Prostate gland (tissue), 2 donors: ENCODE measurements around the gene TSSK6. TPM values are rescaled to one million over a fixed set of nuclear protein-coding genes. Genes with fewer than 3 reads are reported as not detected.

Experiments
- DNase-seq: peaks from one replicate; pipeline ENCODE4 v3.0.0-alpha.2; 2019; ENCODE audit warnings: low spot score
- H3K27ac ChIP-seq, 2 donors: fragments of 200-600 bp; sonication (generic); 2 replicates each; pipeline ENCODE4 v1.5.1; 2017 to 2019
- H3K27me3 ChIP-seq: fragments of 200-600 bp; sonication (generic); replicated peaks from 2 replicates; pipeline ENCODE4 v1.5.1; 2019; ENCODE audit not compliant: insufficient read depth
- H3K36me3 ChIP-seq, 2 donors: fragments of 200-600 bp; sonication (generic); 1 replicate in 1 of 2; 2 replicates in 1 of 2; pipeline versions ENCODE4 v1.5.1 to v1.8.1; 2017 to 2019
- H3K4me1 ChIP-seq: fragments of 200-600 bp; sonication (generic); replicated peaks from 2 replicates; pipeline ENCODE4 v1.5.1; 2019
- H3K4me3 ChIP-seq, 2 donors: fragments of 200-600 bp; sonication (generic); 2 replicates each; pipeline ENCODE4 v1.5.1; 2017 to 2019
- H3K9me3 ChIP-seq: fragments of 200-600 bp; sonication (generic); 2 replicates; pipeline ENCODE4 v1.5.1; 2017
- CTCF ChIP-seq, 4 experiments: fragments of 200-600 bp in 2 of 4; fragments of 450-650 bp in 2 of 4; sonication (generic) in 2 of 4; IDR thresholded peaks; 1 replicate in 3 of 4; 2 replicates in 1 of 4; pipeline ENCODE4 v1.5.1; 2016 to 2019; ENCODE audit warnings: antibody characterized with exemption in 4 of 4, mild to moderate bottlenecking in 2 of 4, moderate library complexity in 2 of 4
- POLR2A ChIP-seq: fragments of 450-650 bp; IDR thresholded peaks from one replicate; pipeline ENCODE4 v1.6.1; 2016; ENCODE audit warnings: antibody characterized with exemption, mild to moderate bottlenecking
- POLR2AphosphoS5 ChIP-seq: sonication (generic); formaldehyde crosslinking; IDR thresholded peaks from one replicate; pipeline ENCODE4 v1.6.1; 2017; ENCODE audit warnings: antibody characterized with exemption
- WGBS: methylation state at CpG from one replicate; pipeline ENCODE4 v1.1.5; 2018; 5-methylcytosine and 5-hydroxymethylcytosine counted together
- intact Hi-C: fragments of 100-400 bp; cut with DNase I; formaldehyde crosslinking; loops from one replicate; pipeline ENCODE4 v1.14.2; 2022
- total RNA-seq, 2 donors: library from RNA; depleted of rRNA; stranded (reverse); fragments of >200 nt; gene quantifications; one replicate each; pipeline ENCODE4 v1.1.0, GENCODE V29; 2016

TSSK6 gene
- total RNA-seq, 2 donors from 2014 or later = 7.3 to 22.3 TPM

GRCh38 chr19:19527674-19528625, 12.6 kb upstream of the TSSK6 start:
- no peak for DNase-seq
- no peak overlapping the region for H3K27ac ChIP-seq
- no peak overlapping the region for H3K4me3 ChIP-seq
- TF ChIP-seq POLR2A (no peak), CTCF (IDR thresholded peaks at IDR 0.05) (no peak), POLR2AphosphoS5 (no peak)
- intact Hi-C loops = no loop called here
- H3K9me3 ChIP-seq = no peaks in the 10 kb centered on the region
- 89% methylated on average over 26 of the region's 27 CpGs for WGBS
- no peaks in the 10 kb centered on the region for H3K27me3 ChIP-seq
- H3K4me1 ChIP-seq = no peaks in the 10 kb centered on the region
- no peaks in the 10 kb centered on the region for H3K36me3 ChIP-seq

GRCh38 chr19:19527371-19527656, 12.0 kb upstream of the TSSK6 start:
- Histone ChIP-seq H3K4me3 (no peak overlapping the region), H3K27me3 (no peaks in the 10 kb centered on the region), H3K27ac (no peak overlapping the region), H3K9me3 (no peaks in the 10 kb centered on the region), H3K4me1 (no peaks in the 10 kb centered on the region), H3K36me3 (no peaks in the 10 kb centered on the region)
- DNase-seq = no peak
- TF ChIP-seq POLR2A (no peak), POLR2AphosphoS5 (no peak), CTCF (IDR thresholded peaks at IDR 0.05) (no peak)
- WGBS = 95% methylated on average over 8 of the region's 9 CpGs
- intact Hi-C loops = no loop called here

- no peak overlapping the region for H3K4me3 ChIP-seq
- no peaks in the 10 kb centered on the region for H3K9me3 ChIP-seq
- TF ChIP-seq POLR2A = no peak
- TF ChIP-seq CTCF (IDR thresholded peaks at IDR 0.05) = no peak
- TF ChIP-seq POLR2AphosphoS5 = no peak
- no peaks in the 10 kb centered on the region for H3K4me1 ChIP-seq
- intact Hi-C loops = no loop called here
- no peak for DNase-seq
- no peak overlapping the region for H3K27ac ChIP-seq
- WGBS = 81% methylated on average over 25 of the region's 28 CpGs
- no peaks in the 10 kb centered on the region for H3K27me3 ChIP-seq
- H3K36me3 ChIP-seq = no peaks in the 10 kb centered on the region
Observed at GRCh38 chr19:19526581-19527370, 11.4 kb upstream of the TSSK6 start.

GRCh38 chr19:19525611-19526380, 10.4 kb upstream of the TSSK6 start:
- no peak for DNase-seq
- H3K27ac ChIP-seq = no peak overlapping the region
- intact Hi-C loops = no loop called here

More at GRCh38 chr19:19525611-19526380, 10.4 kb upstream of the TSSK6 start:
- TF ChIP-seq CTCF (IDR thresholded peaks at IDR 0.05) = no peak
- no peak for TF ChIP-seq POLR2A
- no peak for TF ChIP-seq POLR2AphosphoS5
- no peaks in the 10 kb centered on the region for H3K4me1 ChIP-seq
- WGBS = 80% methylated on average over 21 of the region's 23 CpGs
- H3K27me3 ChIP-seq = no peaks in the 10 kb centered on the region
- no peak overlapping the region for H3K4me3 ChIP-seq
- no peaks in the 10 kb centered on the region for H3K36me3 ChIP-seq
- H3K9me3 ChIP-seq = no peaks in the 10 kb centered on the region
